Left ventricle myocardium inferior (tissue), 1 donor: ENCODE measurements around the gene ARHGEF26. TPM values are rescaled to one million over a fixed set of nuclear protein-coding genes. Genes with fewer than 3 reads are reported as not detected.

Experiments
- DNase-seq: peaks from one replicate; pipeline ENCODE4 v3.0.0-alpha.2; 2020
- H3K27ac ChIP-seq: fragments of 200-600 bp; replicated peaks from 2 replicates; pipeline ENCODE4 v1.8.0; 2021
- H3K27me3 ChIP-seq: fragments of 200-600 bp; 2 replicates; pipeline ENCODE4 v1.8.0; 2021; ENCODE audit warnings: low read depth
- H3K36me3 ChIP-seq: fragments of 200-600 bp; 2 replicates; pipeline ENCODE4 v1.8.0; 2021
- H3K4me1 ChIP-seq: fragments of 200-600 bp; 2 replicates; pipeline ENCODE4 v1.8.0; 2021
- H3K4me3 ChIP-seq: fragments of 200-600 bp; 2 replicates; pipeline ENCODE4 v1.8.0; 2021; ENCODE audit warnings: mild to moderate bottlenecking, moderate library complexity
- H3K9me3 ChIP-seq: fragments of 200-600 bp; replicated peaks from 2 replicates; pipeline ENCODE4 v1.8.0; 2021
- CTCF ChIP-seq: fragments of 200-600 bp; IDR thresholded peaks from 2 replicates; pipeline ENCODE4 v1.8.0; 2021; ENCODE audit warnings: antibody characterized with exemption, mild to moderate bottlenecking, borderline replicate concordance
- intact Hi-C: fragments of 100-400 bp; cut with micrococcal nuclease; formaldehyde crosslinking; loops from one replicate; pipeline ENCODE4 v1.11.0; 2022
- total RNA-seq: library from RNA; stranded (reverse); fragmentation: NEBNext Ultra II Directional; extraction: Animal tissue kit (Norgen Biotek cat#: 25700); gene quantifications from one replicate; pipeline ENCODE4 v1.2.1, GENCODE V29; 2021
- donor health status: DM: no; HTN: yes; CAD: no; lungs with severe emphysema.

ARHGEF26 gene
- total RNA-seq, 1 donor from 2014 or later = 1.2 TPM

DNA sequence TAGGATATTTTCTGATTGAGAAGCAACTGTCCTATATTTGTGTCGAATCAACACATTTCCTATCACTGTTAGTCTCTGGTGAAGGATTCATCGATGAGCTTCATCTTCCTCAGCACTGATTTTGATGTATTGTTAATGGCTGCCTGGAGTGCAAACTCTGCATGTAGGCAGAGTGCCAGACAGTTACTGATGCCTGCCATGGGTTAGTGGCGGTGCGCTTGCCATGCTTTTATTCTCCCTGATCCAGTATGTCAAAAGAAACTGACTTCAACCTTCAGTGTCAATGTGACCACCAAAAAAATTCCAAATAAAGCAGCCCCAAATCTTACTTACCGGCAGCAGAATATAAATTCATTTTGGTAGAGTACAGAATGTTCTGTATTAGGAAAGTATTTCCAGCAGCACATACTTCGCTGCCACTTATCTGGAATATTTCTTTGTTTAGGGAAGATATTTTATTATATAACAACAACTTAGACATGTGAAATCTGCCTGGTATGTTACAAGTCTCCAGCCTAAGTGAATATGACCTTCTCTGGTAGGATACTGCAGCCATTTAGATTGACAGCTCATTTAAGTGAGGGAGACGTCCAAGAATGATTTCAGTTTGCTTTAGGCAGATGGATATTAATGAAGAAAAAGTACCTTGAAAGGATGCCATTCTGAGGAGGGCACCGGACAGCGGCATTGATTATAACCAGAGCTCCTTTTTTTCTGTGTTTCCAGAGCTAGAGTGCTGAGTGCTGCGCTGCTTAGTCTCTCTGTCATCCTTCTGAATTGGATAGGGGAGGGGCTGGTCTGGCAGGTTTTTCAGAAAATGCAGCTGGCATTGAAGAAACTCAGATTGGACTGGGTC lies 59.9 kb downstream of the ARHGEF26 start:
- no peak for DNase-seq
- no peaks in the 10 kb centered on the region for H3K4me1 ChIP-seq
- no peaks in the 10 kb centered on the region for H3K27me3 ChIP-seq
- TF ChIP-seq CTCF = no peak
- H3K36me3 ChIP-seq = no peaks in the 10 kb centered on the region
- H3K4me3 ChIP-seq = no peak overlapping the region
- H3K27ac ChIP-seq = no peak overlapping the region
- H3K9me3 ChIP-seq = peaks cover 11% of the 10 kb centered on the region
- intact Hi-C loops = no loop called here

GRCh38 chr3:154182322-154182922 lies 61.2 kb downstream of the ARHGEF26 start:
- no peak overlapping the region for H3K4me3 ChIP-seq
- no peaks in the 10 kb centered on the region for H3K4me1 ChIP-seq
- H3K36me3 ChIP-seq = no peaks in the 10 kb centered on the region
- no peak for DNase-seq
- intact Hi-C loops = no loop called here
- H3K27ac ChIP-seq = no peak overlapping the region
- peaks cover 11% of the 10 kb centered on the region for H3K9me3 ChIP-seq
- H3K27me3 ChIP-seq = no peaks in the 10 kb centered on the region
- TF ChIP-seq CTCF = no peak

- H3K27me3 ChIP-seq = no peaks in the 10 kb centered on the region
- no peak for TF ChIP-seq CTCF
- DNase-seq = no peak
- H3K27ac ChIP-seq = no peak overlapping the region
- H3K36me3 ChIP-seq = no peaks in the 10 kb centered on the region
- intact Hi-C loops = no loop called here
- H3K9me3 ChIP-seq = peaks cover 11% of the 10 kb centered on the region
- no peaks in the 10 kb centered on the region for H3K4me1 ChIP-seq
- H3K4me3 ChIP-seq = no peak overlapping the region
Measured at GRCh38 chr3:154182975-154183374, 61.8 kb downstream of the ARHGEF26 start.

- no peaks in the 10 kb centered on the region for H3K36me3 ChIP-seq
- H3K9me3 ChIP-seq = peaks cover 6% of the 10 kb centered on the region
- no peaks in the 10 kb centered on the region for H3K4me1 ChIP-seq
- DNase-seq = no peak
- H3K27me3 ChIP-seq = no peaks in the 10 kb centered on the region
- no peak overlapping the region for H3K27ac ChIP-seq
- no peak for TF ChIP-seq CTCF
- no peak overlapping the region for H3K4me3 ChIP-seq
- intact Hi-C loops = no loop called here
Measured at GRCh38 chr3:154184582-154184981, 63.4 kb downstream of the ARHGEF26 start.

DNA sequence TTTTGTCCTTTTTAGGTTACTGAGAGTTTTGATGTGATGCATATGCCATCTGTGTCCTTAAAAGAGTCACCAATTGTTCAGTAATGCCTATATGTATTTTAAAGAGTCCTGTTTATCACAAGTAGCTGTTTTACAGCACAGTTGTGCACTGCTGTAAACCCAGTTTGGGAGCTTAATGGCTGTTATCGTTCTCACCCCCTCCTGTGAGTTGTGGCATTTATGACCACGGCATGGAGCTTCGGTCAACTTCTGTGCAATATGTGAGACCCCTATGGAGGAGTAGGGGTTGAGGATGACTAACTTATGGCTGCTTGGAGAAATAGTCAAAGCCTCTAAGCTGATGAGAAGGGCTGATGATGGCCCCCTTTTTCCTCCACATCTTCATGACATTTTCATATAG lies 67.2 kb downstream of the ARHGEF26 start:
- no peak for TF ChIP-seq CTCF

More for the DNA sequence above, 67.2 kb downstream of the ARHGEF26 start:
- Histone ChIP-seq H3K9me3 (no peaks in the 10 kb centered on the region), H3K4me1 (no peaks in the 10 kb centered on the region), H3K4me3 (no peak overlapping the region), H3K36me3 (no peaks in the 10 kb centered on the region), H3K27ac (no peak overlapping the region), H3K27me3 (no peaks in the 10 kb centered on the region)
- intact Hi-C loops = no loop called here
- DNase-seq = no peak
